ENCODE data around the gene CPXM2.

CPXM2 gene

GRCh38 chr10:123840714-123841113 lies 50.9 kb downstream of the CPXM2 start:
- TF ChIP-seq REST (IDR thresholded peaks at IDR 0.05; ENCODE audit: insufficient read depth in 1 of 2, low read depth in 2 of 2, low read length in 2 of 2) (no peak), FOXP2 (optimal IDR thresholded peaks at IDR 0.05; ENCODE audit: borderline replicate concordance, extremely low read depth, extremely low read length, insufficient read depth) (no peak), SIN3A (IDR thresholded peaks at IDR 0.05; ENCODE audit: borderline replicate concordance, insufficient read depth, low read length) (no peak), POLR2AphosphoS5 (IDR thresholded peaks at IDR 0.05; ENCODE audit: low read depth, low read length) (no peak), TAF1 (IDR thresholded peaks at IDR 0.05; ENCODE audit: borderline replicate concordance, insufficient read depth, low read length) (no peak)

GRCh38 chr10:123838596-123839310 lies 52.9 kb downstream of the CPXM2 start:
- no peak for TF ChIP-seq POLR2AphosphoS5 (IDR thresholded peaks at IDR 0.05; ENCODE audit: low read depth, low read length)

GRCh38 chr10:123837756-123838155 lies 53.9 kb downstream of the CPXM2 start:
- TF ChIP-seq TAF1 (IDR thresholded peaks at IDR 0.05; ENCODE audit: borderline replicate concordance, insufficient read depth, low read length) (no peak), FOXP2 (optimal IDR thresholded peaks at IDR 0.05; ENCODE audit: borderline replicate concordance, extremely low read depth, extremely low read length, insufficient read depth) (no peak), SIN3A (IDR thresholded peaks at IDR 0.05; ENCODE audit: borderline replicate concordance, insufficient read depth, low read length) (no peak), REST (IDR thresholded peaks at IDR 0.05; ENCODE audit: insufficient read depth in 1 of 2, low read depth in 2 of 2, low read length in 2 of 2) (no peak), POLR2AphosphoS5 (IDR thresholded peaks at IDR 0.05; ENCODE audit: low read depth, low read length) (no peak)

GRCh38 chr10:123836418-123837145 lies 55.0 kb downstream of the CPXM2 start:
- TF ChIP-seq POLR2AphosphoS5 (IDR thresholded peaks at IDR 0.05; ENCODE audit: low read depth, low read length) = no peak
- no peak for TF ChIP-seq FOXP2 (optimal IDR thresholded peaks at IDR 0.05; ENCODE audit: borderline replicate concordance, extremely low read depth, extremely low read length, insufficient read depth)
- TF ChIP-seq TAF1 (IDR thresholded peaks at IDR 0.05; ENCODE audit: borderline replicate concordance, insufficient read depth, low read length) = no peak
- TF ChIP-seq SIN3A (IDR thresholded peaks at IDR 0.05; ENCODE audit: borderline replicate concordance, insufficient read depth, low read length) = no peak
- TF ChIP-seq REST (IDR thresholded peaks at IDR 0.05; ENCODE audit: insufficient read depth in 1 of 2, low read depth in 2 of 2, low read length in 2 of 2) = no peak

- TF ChIP-seq TAF1 (IDR thresholded peaks at IDR 0.05; ENCODE audit: borderline replicate concordance, insufficient read depth, low read length) = no peak
- no peak for TF ChIP-seq SIN3A (IDR thresholded peaks at IDR 0.05; ENCODE audit: borderline replicate concordance, insufficient read depth, low read length)
- no peak for TF ChIP-seq POLR2AphosphoS5 (IDR thresholded peaks at IDR 0.05; ENCODE audit: low read depth, low read length)
- TF ChIP-seq REST (IDR thresholded peaks at IDR 0.05; ENCODE audit: insufficient read depth in 1 of 2, low read depth in 2 of 2, low read length in 2 of 2) = no peak
- no peak for TF ChIP-seq FOXP2 (optimal IDR thresholded peaks at IDR 0.05; ENCODE audit: borderline replicate concordance, extremely low read depth, extremely low read length, insufficient read depth)
These were observed 56.0 kb downstream of the CPXM2 start for GRCh38 chr10:123835575-123835974.
